Measurements from ENCODE around the gene FFAR3.

- TF ChIP-seq YY1 (IDR thresholded peaks at IDR 0.05; ENCODE audit: insufficient read depth, insufficient read length) (no peak), ZNF274 (IDR thresholded peaks at IDR 0.05; ENCODE audit: low read depth, low read length) (no peak), SUZ12 (IDR thresholded peaks at IDR 0.05; ENCODE audit: extremely low read depth, insufficient read depth, insufficient read length) (no peak)
These were observed 2.3 kb upstream of the FFAR3 start for GRCh38 chr19:35355791-35356460.
